HG02571 (cell line): ENCODE measurements around the gene CAT.

Experiments used
- ATAC-seq: cut with Tn5 transposase; IDR thresholded peaks from one replicate; pipeline ENCODE4 v1.9.1; 2021; ENCODE audit warnings: mild to moderate bottlenecking, moderate library complexity; ENCODE audit not compliant: unreplicated experiment

Gene CAT

DNA sequence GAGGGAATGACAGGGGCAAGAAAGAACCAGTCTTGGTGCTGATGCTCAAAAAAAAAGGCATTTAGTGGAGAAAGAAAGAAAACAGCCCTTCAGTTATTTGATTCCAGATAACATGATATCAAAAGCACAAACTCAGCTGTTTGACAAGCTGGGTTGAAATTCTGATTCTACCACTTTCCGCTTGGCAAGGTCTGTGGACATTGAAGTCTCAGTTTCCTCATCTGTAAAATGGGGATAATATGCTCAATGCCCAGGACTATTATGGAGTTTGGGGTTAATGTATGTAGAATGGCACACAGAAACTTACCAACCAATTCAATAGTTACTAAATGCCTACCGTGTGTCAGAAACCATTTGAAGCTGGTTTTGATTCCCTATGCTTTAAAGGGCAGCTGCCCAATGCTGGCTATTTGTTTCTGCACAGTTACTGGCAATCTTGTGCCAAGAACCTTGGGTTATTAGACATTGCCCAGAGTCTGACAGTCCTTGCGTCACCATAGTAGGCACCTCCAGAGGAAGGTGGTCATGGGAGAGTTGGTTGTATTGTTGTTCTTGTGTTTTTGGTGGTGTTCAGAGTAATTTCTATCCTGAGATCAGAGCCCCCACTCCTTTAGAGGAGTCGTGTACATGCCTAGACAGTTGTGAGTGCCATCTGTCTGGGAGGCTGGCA, 55.3 kb downstream of the CAT start:
- no peak for ATAC-seq

DNA sequence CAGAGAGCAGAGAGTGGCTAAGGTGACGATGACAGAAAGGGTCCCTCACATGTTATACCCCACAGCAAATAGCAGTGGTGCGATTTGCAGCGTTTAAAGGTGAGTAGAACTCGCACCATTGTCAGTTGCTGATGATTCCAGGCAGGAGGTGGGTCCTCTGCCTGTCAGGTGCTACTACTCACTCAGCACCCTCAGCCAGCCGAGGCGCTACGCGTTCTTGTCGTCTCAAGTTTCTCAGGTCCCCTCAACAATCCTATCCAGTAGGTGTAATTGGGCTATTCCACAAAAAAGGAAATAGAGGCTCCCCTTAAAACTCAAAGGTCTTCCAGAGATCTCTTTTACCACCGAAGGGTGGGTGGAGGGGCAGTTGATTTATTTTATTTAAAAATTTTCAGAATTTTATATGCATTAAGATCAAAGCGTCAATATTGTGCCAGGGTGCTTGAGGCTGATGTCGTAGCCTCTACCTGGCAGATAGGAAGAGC, 56.5 kb downstream of the CAT start:
- no peak for ATAC-seq

DNA sequence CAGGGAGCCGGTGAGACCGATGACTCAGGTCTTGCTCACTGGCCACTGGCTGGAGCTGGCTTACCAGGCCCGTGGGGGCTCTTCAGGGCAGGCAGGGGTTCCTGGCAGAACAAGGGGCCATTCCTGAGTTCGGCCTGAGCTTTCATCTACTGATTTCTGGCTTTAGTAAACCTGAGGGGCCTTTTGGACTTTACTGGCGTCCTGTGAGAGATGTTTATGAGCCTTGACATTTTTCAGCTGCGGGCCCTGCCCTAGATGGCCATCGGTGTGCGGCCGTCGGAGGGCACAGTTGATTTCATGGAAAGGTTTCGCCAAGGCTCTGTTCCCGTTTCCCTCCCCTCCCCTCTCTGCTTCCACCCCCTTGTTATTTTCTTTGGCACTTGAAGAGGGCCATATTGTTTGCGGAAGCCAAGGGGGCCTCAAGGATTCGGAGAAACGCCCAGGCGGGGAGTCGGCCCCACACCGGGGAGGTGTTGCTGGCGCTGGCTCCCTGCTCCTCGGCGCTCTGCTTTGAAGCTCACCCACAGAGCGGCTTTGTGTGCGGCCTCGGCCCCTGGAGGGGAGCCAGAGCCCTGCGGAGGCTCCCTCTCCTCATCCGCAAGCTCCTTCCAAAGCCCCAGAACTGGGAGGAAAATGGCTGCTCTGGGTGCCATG, 57.1 kb downstream of the CAT start:
- ATAC-seq: no peak

DNA sequence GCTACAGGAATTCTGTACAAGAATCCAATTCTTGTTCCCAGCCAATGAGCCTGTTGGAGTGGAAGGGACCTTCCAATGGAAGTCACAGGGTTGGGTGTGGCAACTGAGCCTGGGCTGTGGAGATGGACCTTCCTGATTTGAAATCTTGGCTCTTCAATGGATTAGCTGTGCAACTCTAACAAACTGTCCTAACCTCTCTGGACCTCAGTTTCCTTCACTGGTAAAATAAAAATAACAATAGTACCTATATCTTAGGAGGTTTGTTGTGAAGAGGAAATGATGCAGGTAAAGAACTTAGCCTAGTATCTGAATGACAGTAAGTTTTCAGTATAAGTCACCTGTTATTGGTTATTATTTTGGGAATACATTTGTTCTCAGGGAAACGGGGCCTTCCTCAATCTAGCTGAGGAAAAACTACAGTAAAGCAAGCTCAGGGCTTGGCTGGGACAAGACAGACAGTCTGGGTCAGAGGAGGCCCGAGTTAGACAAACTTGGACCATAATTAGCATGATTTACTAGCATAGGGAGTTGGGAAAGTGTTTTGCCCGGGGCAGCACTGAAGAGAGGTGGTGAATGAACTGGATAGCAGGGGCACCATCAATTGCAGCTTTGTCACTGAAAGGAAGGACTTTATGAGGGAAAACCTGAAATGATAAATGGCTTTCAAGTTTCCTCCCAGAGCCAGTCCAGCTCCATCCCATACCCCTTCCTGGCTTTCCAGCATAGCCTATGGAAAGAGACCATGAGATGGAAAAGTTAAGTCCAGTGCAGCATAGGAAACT, 61.2 kb downstream of the CAT start:
- no peak for ATAC-seq

DNA sequence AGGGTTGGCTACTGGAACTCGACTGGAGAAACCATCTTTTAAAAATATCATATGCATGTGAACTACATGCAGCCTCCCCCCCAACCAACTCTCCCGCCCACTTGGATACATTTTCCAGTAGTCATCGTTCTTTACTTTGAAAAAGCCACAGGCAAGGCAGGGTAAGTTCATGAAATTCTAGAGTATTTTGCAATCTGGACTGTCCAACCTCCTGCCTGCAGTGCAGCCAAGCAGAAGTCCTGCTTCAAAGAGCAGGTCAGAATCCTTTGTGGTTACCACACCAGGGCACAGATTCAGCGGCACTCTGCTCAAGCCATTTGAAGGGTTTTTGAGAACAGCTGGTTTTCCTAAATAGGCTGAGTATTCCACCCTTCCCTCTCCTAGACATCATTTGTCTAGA, 62.8 kb downstream of the CAT start:
- ATAC-seq: no peak

DNA sequence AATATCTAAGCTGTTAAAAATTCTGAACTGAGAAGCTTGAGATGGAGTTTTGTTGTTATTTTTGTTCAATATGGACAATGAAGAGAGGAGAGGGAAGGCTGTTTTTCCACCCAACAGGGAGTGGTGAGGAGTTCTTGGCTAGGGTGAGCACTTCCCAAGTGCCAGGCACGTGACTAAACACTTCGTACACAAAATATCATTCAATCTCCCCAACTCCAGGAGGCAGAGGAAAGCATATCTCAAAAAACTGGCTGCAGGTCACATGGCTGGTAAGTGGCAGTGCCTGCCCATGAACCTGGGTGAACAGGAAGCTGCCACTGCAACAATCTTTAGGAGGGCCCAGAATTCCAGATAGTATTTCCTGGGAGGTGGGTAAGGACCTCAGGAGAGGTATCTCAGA, 63.2 kb downstream of the CAT start:
- ATAC-seq: no peak

DNA sequence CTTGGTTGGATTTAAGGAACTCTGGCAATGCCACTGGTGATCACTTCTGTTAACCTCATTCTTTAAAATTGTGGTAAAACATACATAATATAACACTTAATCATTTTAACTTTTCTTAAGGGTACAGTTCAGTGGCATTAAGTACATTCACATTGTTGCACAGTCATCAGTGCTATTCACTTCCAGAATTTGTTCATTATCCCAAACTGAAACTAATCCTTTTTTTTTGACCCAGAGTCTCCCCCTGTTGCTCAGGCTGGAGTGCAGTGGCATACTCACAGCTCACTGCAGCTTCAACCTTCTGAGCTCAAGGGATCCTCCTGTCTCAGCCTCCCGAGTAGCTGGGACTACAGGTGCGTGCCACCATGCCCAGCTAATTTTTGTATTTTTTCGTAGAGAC, 64.2 kb downstream of the CAT start:
- ATAC-seq: no peak

DNA sequence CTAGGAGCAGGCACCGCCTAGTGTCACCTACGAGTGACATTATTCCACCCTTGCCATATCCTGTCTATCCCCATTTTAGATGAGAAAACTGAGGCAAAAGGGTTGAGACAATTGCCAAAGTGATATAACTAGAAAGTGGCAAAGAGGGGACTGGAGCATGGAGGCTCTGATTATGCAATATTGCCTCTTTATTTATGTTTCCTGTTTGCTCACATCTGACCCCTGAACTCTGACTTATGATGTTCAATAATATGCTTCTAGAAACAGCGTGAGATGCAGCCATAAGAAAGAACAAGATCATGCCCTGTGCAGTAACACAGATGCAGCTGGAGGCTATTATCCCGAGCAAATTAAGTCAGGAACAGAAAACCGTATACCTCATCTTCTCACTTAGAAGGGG, 67.1 kb downstream of the CAT start:
- ATAC-seq: no peak

DNA sequence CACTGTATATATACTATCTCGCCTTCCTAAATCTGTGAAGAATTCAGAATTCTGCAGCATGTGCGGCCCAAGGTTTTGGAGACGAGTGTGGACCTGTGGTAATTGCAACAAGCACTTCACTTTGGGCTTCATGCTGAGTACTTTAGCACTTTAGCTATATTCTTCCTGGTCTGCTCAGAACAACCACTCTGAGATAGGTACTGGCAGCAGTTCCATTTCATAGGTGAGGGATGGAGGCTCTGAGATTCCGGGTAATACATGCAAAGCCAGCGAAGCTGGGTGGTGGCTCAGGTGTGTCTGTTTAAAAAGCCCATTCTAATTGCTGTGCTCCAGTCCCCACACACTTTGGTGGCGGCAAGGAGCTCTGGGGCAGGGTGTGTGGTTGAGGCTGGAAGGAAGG, 68.4 kb downstream of the CAT start:
- ATAC-seq: no peak

DNA sequence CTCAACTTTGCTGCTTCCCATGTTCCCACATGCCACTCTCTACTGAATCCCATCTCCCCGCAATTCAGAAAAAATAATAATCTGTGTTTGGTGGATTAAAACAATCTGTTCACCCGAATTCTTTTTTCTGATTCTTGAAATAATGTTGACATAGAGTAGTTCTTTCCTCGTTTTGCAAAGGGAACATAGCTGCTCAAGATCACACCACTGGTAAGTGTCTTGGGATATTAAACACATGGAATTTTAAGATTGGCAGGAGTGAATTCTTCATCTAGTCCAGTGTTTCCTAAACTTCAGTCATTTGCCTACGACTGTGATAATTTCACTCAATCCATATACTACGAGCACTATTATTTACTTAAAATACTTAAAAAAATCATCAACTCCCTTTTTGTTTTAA, 68.9 kb downstream of the CAT start:
- no peak for ATAC-seq

DNA sequence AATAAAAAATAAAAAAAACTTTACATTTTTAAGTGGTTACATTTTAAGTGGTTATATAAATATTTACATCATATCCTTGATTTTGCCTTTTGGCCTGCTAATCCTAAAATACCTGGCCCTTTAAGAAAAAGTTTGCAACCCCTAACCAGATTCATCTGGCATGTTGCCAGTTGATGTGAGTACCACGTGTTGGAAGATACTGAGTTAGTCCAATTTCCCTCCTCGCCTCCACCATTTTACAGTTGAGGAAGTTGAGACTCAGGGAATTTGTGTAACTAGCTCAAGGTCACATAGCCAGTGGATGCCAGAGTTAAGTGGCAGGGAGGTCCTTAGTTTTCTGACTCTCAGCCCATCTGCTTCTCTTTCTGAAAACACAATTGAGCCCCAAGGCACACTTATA, 69.8 kb downstream of the CAT start:
- ATAC-seq: no peak

DNA sequence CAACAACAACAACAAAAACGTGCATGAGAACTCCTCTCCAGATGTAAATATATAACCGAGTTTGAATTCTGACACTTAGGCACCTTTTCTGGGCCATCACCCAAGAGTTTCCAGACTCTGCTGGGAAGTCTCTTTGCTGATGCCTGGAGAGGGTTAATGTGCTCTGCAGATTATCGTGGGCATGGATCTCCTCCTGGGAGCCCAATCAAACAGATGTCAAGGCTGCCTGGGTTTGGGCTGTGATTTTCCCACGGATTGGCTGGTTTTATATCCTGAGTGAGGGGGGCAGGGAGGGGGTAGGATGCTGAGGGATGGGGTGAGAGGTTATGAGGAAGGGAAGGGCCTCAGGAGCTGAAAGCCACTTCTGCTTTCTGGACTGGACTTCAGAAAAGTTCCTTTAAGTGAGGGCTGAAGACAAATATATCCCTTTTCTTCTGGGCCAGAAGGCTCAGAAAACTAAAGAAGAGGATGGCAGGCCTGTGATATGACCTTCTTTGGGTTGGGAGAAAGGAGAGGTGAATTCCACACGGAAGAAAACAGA, 70.7 kb downstream of the CAT start:
- no peak for ATAC-seq

DNA sequence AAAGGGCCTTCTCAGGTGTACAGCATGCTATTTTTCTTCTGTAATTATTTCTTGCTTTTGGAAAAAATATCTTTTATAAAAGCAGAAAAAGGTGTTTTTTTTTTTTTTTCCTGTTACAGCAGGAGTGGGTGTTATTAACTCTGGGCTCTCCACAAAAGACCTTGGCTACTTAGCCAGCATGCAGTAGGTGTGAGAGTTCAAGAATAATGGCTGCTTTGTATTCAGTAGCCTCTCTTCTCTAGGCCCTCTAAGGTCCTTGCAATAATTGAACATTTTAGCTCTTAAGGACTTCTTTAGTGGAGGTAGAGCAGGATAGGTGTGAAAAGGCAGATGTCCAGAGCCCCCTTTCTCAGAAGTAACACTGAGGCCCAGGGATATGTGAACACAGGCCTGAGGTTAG, 71.5 kb downstream of the CAT start:
- ATAC-seq: no peak

DNA sequence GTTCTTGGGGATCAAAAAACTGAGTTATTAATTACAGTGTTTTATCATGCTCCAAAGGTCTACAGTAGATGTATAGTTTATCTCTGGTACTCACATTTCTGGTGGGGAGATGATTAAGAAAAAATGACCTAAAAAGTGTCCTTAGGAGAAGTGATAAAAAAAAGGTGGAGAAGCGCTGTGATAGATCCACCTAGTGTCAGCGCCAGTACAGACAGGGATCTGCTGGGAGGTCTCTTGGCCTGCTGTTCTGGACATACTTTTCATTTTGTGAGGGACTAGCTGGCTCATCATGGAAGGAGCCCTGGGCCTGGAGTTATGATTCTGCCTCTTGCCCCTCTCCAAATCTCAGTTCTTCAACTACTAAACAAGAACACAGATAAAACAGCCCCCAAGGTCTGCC, 71.9 kb downstream of the CAT start:
- ATAC-seq: no peak

DNA sequence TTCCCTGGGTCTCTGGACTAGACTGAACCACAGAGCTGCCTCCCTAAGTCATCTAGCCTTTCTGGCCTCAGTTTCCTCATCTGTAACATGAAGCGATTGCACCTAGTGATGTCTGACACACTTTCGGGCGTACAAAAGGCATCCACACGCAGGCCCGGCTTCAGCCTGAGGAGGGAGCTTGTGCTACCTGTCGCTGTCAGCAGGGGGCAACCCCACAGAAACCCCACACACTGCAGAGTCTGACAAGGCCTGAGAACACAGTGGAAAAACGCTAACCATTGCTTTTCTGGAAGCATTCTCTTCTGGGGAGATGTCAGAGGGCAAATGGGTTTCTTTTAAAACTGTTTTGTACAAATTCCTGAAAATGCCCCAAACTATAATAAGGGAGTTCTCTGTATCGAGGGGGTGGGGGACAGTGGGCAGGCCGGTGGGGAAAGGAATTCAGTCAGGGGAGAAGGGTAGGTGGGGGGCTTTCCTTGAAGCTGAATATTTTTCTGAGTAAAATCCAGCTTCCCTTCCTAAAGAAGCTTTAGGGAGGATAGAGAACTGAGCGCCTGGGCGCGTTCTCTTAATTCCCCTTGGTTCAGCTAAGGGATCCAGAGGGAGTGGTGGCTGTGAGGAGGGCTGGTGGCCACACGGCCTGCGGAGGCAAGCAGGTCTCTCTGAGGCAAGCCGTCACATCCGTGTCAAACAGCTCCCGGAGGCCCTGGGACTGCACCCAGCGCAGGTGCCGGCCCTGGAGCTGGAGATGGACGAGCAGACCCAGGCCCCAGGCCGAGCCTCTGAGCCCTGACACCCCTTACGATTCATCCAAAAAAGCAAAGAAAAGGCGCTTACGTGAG, 74.3 kb downstream of the CAT start:
- peak; percentile 75 for ATAC-seq

DNA sequence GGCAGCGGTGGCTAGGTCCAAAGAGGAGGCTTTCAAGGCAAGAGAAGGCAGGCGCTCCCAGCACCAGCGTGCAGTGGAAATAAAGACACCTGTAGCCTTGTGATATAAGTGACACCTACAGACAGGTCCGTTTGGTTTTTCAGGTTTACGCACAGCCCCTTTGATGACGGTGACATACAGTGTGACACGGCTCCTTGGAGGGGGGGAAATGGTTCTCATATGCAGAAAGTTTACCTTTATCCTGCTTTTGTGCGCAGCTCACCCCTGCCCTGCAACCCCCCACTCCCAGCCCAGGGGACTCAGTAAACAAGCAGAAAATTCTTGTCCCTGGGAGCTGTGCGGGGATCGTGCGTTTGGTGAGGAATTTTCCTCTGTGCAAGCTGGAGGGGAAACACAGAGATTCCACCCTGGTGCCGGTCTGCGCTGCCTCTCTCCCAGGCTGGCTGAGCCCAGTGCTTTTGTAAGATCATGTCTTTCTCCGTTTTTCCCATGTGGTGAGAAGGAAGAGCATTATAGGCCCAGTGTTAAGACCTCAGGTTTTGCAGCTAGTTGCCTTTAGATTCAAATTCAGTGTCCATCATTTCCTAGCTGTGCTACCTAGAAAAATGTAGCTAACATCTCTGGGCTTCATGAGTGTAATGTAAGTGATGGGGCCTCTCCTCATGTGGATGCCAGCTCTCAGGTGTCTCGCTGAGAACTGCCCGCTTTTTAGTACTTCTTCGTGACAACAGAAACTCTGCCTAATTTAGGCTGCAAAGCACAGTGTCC, 75.1 kb downstream of the CAT start, which contains the start of gene ELF5:
Gene ELF5, minus strand, starts transcription at position 113 of the 768 bp plus-strand sequence. CDS start 8,045 bp downstream, outside the sequence.
- no peak for ATAC-seq

DNA sequence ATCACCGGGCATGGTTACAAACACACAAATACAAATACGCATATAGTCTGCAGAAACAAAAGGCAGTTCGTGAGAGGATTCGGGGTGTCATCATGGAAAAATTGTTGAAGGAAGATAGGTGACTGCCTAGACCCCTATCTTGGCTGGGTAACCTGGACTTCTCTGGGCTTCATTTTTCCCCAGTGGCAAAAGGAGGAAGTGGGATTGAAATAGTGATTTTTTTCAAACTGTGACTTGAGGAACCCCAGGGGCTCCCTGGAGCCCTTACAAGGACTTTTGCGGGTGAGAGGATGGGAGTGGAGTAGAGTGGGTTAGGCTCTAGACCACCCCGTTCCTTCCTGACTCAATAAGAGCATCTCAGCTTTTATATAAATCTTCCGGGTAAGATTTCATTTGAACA, 75.9 kb downstream of the CAT start:
- ATAC-seq: no peak

DNA sequence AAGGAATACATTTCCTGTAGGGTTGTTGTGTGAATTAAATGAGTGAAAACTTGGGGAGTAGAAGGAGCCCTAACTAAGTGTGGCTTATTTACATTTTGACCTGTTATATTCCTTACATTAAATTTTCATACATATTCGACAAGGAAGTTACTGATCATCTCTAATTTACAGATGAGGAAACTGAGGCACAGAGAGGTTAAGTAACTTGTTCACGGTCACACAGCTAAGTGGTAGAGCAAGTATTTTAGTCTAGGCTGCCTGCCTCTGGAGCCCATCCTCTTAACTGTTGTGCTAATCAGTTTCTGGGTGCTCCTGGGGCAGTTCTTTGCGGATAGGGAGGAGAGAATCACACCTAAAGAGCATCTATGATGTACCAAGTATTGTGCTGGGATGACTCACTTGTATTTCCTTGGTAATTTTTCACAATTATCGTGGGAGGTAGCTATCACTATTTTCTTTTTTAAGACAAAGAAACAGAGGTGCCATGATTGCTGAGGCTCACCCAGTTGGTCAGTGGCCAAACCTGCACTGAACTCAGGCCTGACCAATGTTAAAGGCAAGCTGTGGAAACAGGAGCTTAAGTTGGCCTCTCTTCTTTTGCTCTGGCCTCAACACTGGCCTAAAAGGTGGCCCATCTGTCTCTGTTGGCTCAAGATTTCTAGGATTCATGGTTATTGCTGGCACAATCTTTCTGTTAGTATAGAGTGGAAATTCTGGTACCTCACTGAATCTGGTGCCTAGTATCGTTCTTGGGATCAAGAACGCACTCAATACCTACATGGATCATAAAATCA, 77.7 kb downstream of the CAT start:
- no peak for ATAC-seq

DNA sequence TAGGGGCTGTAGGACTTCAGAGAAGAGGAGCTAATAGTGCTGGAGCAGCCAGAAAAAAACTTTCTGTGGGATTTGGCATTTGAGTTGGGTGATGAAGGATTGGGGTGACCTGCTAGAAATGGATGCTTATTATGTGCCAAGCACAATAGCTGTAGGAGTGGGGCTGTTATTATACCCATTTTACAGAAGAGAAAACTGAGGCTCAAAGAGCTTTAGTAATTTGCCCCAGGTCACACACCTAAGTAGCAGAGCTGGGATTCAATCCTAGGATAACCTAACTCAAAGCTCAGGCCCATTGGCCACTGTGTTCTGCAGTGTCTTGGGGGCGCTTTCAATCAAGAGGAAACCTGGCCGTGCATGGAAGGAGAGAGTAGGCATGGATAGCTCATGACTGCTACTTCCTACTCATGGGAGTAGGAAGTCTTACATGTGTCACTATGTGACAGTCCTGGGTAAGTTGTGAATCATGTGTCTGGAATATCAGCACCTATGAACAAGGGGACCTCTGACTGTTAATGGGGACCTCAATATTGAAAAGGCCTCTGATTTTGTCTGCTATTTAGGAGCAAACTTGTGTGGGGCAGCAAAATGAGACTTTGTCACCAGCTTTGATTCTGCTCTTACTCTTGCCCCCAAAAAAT, 81.0 kb downstream of the CAT start:
- no peak for ATAC-seq
